ENCODE measurements around the gene SNCB.

SNCB gene

GRCh38 chr5:176671890-176672747, 41.8 kb upstream of the SNCB start:
- WGBS, 2 experiments (ENCODE audit: insufficient coverage in 2 of 2) = 72 to 73% methylated on average over 11 to 12 of the region's 18 CpGs
- H3K27ac ChIP-seq (ENCODE audit: low read depth, low read length, severe bottlenecking) = no peak overlapping the region
- H3K36me3 ChIP-seq (ENCODE audit: control insufficient read depth, insufficient read depth, low read length) = no peaks in the 10 kb centered on the region
- peaks cover 15% of the 10 kb centered on the region for H3K4me1 ChIP-seq (ENCODE audit: control insufficient read depth, insufficient read depth, low read length, poor library complexity, severe bottlenecking)
- H3K4me3 ChIP-seq (ENCODE audit: extremely low read depth, insufficient read depth, low read length, poor library complexity, severe bottlenecking) = no peak overlapping the region
- H3K9me3 ChIP-seq (ENCODE audit: control insufficient read depth, low read length) = no peaks in the 10 kb centered on the region

DNA sequence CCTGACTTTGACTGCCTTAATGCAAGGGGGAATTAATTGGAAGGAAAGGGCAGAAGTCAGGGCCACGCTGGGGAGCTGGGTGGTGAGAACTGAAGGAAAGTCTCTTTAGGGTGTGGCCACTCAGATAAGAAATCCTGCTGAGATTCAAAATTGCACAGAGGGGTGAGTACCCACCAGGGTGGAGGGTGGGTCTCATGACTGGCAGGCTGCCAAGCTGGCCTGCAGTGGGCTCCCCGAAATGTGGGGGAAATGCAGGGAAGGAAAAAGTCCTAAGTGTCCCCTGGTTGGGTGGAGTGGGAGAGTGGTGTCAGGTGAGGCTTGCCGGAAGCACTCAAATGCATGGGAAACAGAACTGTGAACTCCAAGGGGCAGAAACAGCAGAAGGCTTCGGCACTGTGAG, 41.1 kb upstream of the SNCB start:
- WGBS, 2 experiments (ENCODE audit: insufficient coverage in 2 of 2) = 89 to 95% methylated on average over 4 of the region's 4 CpGs
- H3K4me3 ChIP-seq (ENCODE audit: extremely low read depth, insufficient read depth, low read length, poor library complexity, severe bottlenecking) = no peak overlapping the region
- H3K4me1 ChIP-seq (ENCODE audit: control insufficient read depth, insufficient read depth, low read length, poor library complexity, severe bottlenecking) = peaks cover 11% of the 10 kb centered on the region
- H3K9me3 ChIP-seq (ENCODE audit: control insufficient read depth, low read length) = no peaks in the 10 kb centered on the region
- no peaks in the 10 kb centered on the region for H3K36me3 ChIP-seq (ENCODE audit: control insufficient read depth, insufficient read depth, low read length)
- H3K27ac ChIP-seq (ENCODE audit: low read depth, low read length, severe bottlenecking) = no peak overlapping the region

GRCh38 chr5:176670449-176670848, 40.1 kb upstream of the SNCB start:
- WGBS, 2 experiments (ENCODE audit: insufficient coverage in 2 of 2) = 87 to 94% methylated on average over 5 to 7 of the region's 8 CpGs
- H3K27ac ChIP-seq (ENCODE audit: low read depth, low read length, severe bottlenecking) = no peak overlapping the region
- H3K9me3 ChIP-seq (ENCODE audit: control insufficient read depth, low read length) = no peaks in the 10 kb centered on the region
- H3K4me3 ChIP-seq (ENCODE audit: extremely low read depth, insufficient read depth, low read length, poor library complexity, severe bottlenecking) = no peak overlapping the region
- H3K4me1 ChIP-seq (ENCODE audit: control insufficient read depth, insufficient read depth, low read length, poor library complexity, severe bottlenecking) = peaks cover 2% of the 10 kb centered on the region
- no peaks in the 10 kb centered on the region for H3K36me3 ChIP-seq (ENCODE audit: control insufficient read depth, insufficient read depth, low read length)

DNA sequence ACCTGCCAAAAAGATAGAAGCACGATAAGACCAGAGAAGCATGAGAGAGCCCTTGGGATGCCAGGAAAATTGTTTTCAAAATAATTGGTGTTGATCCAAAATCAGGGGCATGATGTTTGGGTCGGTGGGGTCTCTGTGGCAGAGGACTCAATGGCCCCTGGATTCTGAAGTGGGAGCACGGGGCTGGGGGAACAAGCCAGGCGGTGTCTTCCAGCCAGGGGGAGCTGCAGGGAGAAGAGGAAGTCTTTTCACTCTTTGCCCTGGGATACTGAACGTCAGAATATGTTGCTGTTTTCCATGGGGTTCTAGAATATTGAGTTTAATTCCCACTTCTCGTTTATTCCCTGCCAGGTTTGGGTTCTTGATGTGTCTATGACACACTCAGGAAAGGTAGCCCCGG, 37.3 kb upstream of the SNCB start:
- H3K9me3 ChIP-seq (ENCODE audit: control insufficient read depth, low read length) = no peaks in the 10 kb centered on the region
- H3K4me1 ChIP-seq (ENCODE audit: control insufficient read depth, insufficient read depth, low read length, poor library complexity, severe bottlenecking) = no peaks in the 10 kb centered on the region
- H3K36me3 ChIP-seq (ENCODE audit: control insufficient read depth, insufficient read depth, low read length) = no peaks in the 10 kb centered on the region
- no peak overlapping the region for H3K4me3 ChIP-seq (ENCODE audit: extremely low read depth, insufficient read depth, low read length, poor library complexity, severe bottlenecking)
- WGBS, 2 experiments (ENCODE audit: insufficient coverage in 2 of 2) = 79 to 85% methylated on average over 4 to 6 of the region's 7 CpGs
- H3K27ac ChIP-seq (ENCODE audit: low read depth, low read length, severe bottlenecking) = no peak overlapping the region

- H3K27ac ChIP-seq (ENCODE audit: low read depth, low read length, severe bottlenecking) = no peak overlapping the region
- WGBS, 2 experiments (ENCODE audit: insufficient coverage in 2 of 2) = 94 to 95% methylated on average over 6 of the region's 6 CpGs
- no peaks in the 10 kb centered on the region for H3K4me1 ChIP-seq (ENCODE audit: control insufficient read depth, insufficient read depth, low read length, poor library complexity, severe bottlenecking)
- no peaks in the 10 kb centered on the region for H3K9me3 ChIP-seq (ENCODE audit: control insufficient read depth, low read length)
- no peak overlapping the region for H3K4me3 ChIP-seq (ENCODE audit: extremely low read depth, insufficient read depth, low read length, poor library complexity, severe bottlenecking)
- H3K36me3 ChIP-seq (ENCODE audit: control insufficient read depth, insufficient read depth, low read length) = no peaks in the 10 kb centered on the region
These were observed 35.2 kb upstream of the SNCB start for GRCh38 chr5:176665517-176665916.

GRCh38 chr5:176664886-176665285, 34.6 kb upstream of the SNCB start:
- no peaks in the 10 kb centered on the region for H3K36me3 ChIP-seq (ENCODE audit: control insufficient read depth, insufficient read depth, low read length)
- 67% methylated on average over 14 to 17 of the region's 19 CpGs for WGBS, 2 experiments (ENCODE audit: insufficient coverage in 2 of 2)
- no peaks in the 10 kb centered on the region for H3K4me1 ChIP-seq (ENCODE audit: control insufficient read depth, insufficient read depth, low read length, poor library complexity, severe bottlenecking)
- no peak overlapping the region for H3K4me3 ChIP-seq (ENCODE audit: extremely low read depth, insufficient read depth, low read length, poor library complexity, severe bottlenecking)
- H3K27ac ChIP-seq (ENCODE audit: low read depth, low read length, severe bottlenecking) = no peak overlapping the region
- H3K9me3 ChIP-seq (ENCODE audit: control insufficient read depth, low read length) = no peaks in the 10 kb centered on the region

- Histone ChIP-seq H3K36me3 (ENCODE audit: control insufficient read depth, insufficient read depth, low read length) (no peaks in the 10 kb centered on the region), H3K27ac (ENCODE audit: low read depth, low read length, severe bottlenecking) (no peak overlapping the region), H3K4me3 (ENCODE audit: extremely low read depth, insufficient read depth, low read length, poor library complexity, severe bottlenecking) (no peak overlapping the region), H3K9me3 (ENCODE audit: control insufficient read depth, low read length) (no peaks in the 10 kb centered on the region), H3K4me1 (ENCODE audit: control insufficient read depth, insufficient read depth, low read length, poor library complexity, severe bottlenecking) (no peaks in the 10 kb centered on the region)
- whole genome bisulfite sequencing, 2 experiments (ENCODE audit: insufficient coverage in 2 of 2) = 43 to 55% methylated on average over 4 of the region's 6 CpGs
These were observed 34.1 kb upstream of the SNCB start for GRCh38 chr5:176664479-176664878.

DNA sequence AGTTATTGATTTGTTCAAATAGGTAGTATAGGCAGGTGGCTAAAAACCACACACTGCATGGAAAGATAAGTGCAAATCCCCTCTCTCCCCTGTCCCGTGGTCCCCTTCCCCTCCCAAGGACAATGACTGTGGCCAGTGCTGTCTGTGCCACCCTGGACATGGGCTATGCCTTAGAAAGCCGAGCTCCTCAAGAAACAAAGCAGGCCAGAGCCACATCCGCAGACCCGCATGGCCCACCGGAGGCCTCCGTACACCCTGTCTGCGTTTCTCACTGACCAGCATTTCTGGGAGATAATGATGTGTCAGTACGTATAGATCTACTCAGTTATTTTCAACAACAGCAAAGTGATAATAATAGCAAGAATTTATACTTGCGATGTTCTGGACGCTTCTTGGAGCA, 33.2 kb upstream of the SNCB start:
- Histone ChIP-seq H3K27ac (ENCODE audit: low read depth, low read length, severe bottlenecking) (no peak overlapping the region), H3K4me1 (ENCODE audit: control insufficient read depth, insufficient read depth, low read length, poor library complexity, severe bottlenecking) (no peaks in the 10 kb centered on the region), H3K36me3 (ENCODE audit: control insufficient read depth, insufficient read depth, low read length) (no peaks in the 10 kb centered on the region), H3K4me3 (ENCODE audit: extremely low read depth, insufficient read depth, low read length, poor library complexity, severe bottlenecking) (no peak overlapping the region), H3K9me3 (ENCODE audit: control insufficient read depth, low read length) (no peaks in the 10 kb centered on the region)
- WGBS, 2 experiments (ENCODE audit: insufficient coverage in 2 of 2) = 92 to 93% methylated on average over 2 to 6 of the region's 10 CpGs

DNA sequence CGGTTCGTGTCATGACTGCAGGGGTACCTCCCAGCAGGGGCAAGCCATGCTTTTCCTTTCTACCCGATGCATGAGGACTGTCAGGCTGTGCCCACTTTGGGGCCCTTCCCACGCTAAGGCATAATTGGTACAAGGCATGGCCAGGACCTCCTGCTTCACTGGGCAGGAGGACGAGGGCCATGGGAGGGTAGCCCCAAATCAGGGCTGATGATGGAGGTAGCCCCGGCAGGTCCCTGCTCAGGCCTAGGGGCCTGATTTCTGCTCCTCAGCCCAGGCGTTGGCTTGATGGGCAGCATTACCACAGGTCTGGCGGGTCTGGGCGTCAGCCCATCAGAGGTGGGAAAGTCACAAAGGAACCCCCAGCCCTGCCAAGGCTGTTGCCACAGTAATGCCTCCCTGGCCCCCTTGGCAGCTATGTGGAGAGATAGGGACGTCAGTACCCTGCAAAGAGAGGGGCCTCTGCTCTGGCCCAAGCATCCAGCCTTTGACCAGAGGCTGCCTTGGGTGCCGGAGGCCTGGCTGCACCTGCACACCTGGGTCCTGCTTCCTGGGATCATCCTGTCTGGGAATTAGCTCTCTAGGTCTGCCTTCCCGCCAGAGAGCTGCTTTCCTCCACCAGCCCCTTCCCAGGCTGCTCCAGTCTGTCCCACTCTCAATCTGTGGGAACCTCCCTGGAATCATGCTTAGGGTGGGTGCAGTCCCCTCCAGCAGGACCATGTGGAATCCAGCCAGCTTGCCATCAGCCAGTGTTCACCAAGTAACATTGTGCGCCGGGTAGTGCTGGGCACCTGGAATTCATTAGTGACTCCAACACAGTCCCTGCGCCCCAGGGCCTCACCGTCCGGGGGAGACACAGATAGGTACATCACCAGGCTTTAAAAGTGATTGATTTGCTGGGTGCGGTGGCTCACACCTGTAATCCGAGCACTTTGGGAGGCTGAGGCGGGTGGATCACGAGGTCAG, 32.3 kb upstream of the SNCB start:
- no peaks in the 10 kb centered on the region for H3K9me3 ChIP-seq (ENCODE audit: control insufficient read depth, low read length)
- no peak overlapping the region for H3K27ac ChIP-seq (ENCODE audit: low read depth, low read length, severe bottlenecking)
- no peaks in the 10 kb centered on the region for H3K36me3 ChIP-seq (ENCODE audit: control insufficient read depth, insufficient read depth, low read length)
- no peaks in the 10 kb centered on the region for H3K4me1 ChIP-seq (ENCODE audit: control insufficient read depth, insufficient read depth, low read length, poor library complexity, severe bottlenecking)
- WGBS, 2 experiments (ENCODE audit: insufficient coverage in 2 of 2) = 85 to 93% methylated on average over 16 to 17 of the region's 21 CpGs
- no peak overlapping the region for H3K4me3 ChIP-seq (ENCODE audit: extremely low read depth, insufficient read depth, low read length, poor library complexity, severe bottlenecking)

GRCh38 chr5:176661676-176662075, 31.3 kb upstream of the SNCB start:
- WGBS, 2 experiments (ENCODE audit: insufficient coverage in 2 of 2) = 91 to 98% methylated on average over 10 of the region's 10 CpGs
- H3K9me3 ChIP-seq (ENCODE audit: control insufficient read depth, low read length) = no peaks in the 10 kb centered on the region
- no peak overlapping the region for H3K4me3 ChIP-seq (ENCODE audit: extremely low read depth, insufficient read depth, low read length, poor library complexity, severe bottlenecking)
- no peaks in the 10 kb centered on the region for H3K4me1 ChIP-seq (ENCODE audit: control insufficient read depth, insufficient read depth, low read length, poor library complexity, severe bottlenecking)
- H3K36me3 ChIP-seq (ENCODE audit: control insufficient read depth, insufficient read depth, low read length) = peaks cover 9% of the 10 kb centered on the region
- no peak overlapping the region for H3K27ac ChIP-seq (ENCODE audit: low read depth, low read length, severe bottlenecking)

Data from mesodermal cell (in vitro differentiated cells).